ENCODE results near the gene TRIP12.

The TRIP12 gene

DNA sequence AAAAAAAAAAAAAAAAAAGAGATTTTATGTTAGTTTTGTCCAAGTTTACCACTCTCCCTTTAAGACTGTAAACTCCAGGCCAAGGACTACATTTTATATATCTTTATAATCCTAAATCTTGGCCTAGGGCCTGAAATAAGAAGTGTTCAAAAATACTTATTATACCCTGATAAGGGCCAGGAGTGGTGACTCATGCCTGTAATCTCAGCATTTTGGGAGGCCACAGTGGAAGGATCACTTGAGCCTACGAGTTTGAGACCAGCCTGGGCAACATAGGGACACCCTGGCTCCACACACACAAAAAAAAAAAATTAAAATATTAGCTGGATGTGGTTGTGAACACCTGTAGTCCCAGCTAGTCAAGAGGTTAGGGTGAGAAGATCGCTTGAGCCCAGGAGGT lies 12.7 kb downstream of the TRIP12 start:
- peaks cover 12% of the 10 kb centered on the region; the same call in 1 of the 2 replicates for H3K36me3 ChIP-seq (ENCODE audit: insufficient read depth, low read length)
- H3K9ac ChIP-seq (ENCODE audit: low read depth, low read length, poor library complexity, severe bottlenecking) = no peak overlapping the region
- H3K79me2 ChIP-seq (ENCODE audit: insufficient read depth, low read length) = peaks cover 99% of the 10 kb centered on the region
- no peaks in the 10 kb centered on the region for H3K9me3 ChIP-seq (ENCODE audit: insufficient read depth, low read depth, low read length)
- peaks cover 77% of the 10 kb centered on the region for H4K20me1 ChIP-seq (ENCODE audit: insufficient read depth, low read length, poor library complexity, severe bottlenecking)
- H3K4me2 ChIP-seq (ENCODE audit: low read depth, low read length, poor library complexity, severe bottlenecking) = no peak overlapping the region
- H3K9me2 ChIP-seq (replicated peaks; ENCODE audit: low read depth, low read length) = no peaks in the 10 kb centered on the region
- H3F3A ChIP-seq (ENCODE audit: low read depth) = no peaks in the 10 kb centered on the region
- peaks cover 17% of the 10 kb centered on the region for H3K4me1 ChIP-seq (ENCODE audit: insufficient read depth, low read length, poor library complexity, severe bottlenecking)
- H3K4me3 ChIP-seq (ENCODE audit: low read length, poor library complexity, severe bottlenecking) = no peak overlapping the region
- no peaks in the 10 kb centered on the region for H3K27me3 ChIP-seq (ENCODE audit: insufficient read depth, low read length, poor library complexity, severe bottlenecking)
- TF ChIP-seq, protein P1, sequence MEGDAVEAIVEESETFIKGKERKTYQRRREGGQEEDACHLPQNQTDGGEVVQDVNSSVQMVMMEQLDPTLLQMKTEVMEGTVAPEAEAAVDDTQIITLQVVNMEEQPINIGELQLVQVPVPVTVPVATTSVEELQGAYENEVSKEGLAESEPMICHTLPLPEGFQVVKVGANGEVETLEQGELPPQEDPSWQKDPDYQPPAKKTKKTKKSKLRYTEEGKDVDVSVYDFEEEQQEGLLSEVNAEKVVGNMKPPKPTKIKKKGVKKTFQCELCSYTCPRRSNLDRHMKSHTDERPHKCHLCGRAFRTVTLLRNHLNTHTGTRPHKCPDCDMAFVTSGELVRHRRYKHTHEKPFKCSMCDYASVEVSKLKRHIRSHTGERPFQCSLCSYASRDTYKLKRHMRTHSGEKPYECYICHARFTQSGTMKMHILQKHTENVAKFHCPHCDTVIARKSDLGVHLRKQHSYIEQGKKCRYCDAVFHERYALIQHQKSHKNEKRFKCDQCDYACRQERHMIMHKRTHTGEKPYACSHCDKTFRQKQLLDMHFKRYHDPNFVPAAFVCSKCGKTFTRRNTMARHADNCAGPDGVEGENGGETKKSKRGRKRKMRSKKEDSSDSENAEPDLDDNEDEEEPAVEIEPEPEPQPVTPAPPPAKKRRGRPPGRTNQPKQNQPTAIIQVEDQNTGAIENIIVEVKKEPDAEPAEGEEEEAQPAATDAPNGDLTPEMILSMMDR (conservative IDR thresholded peaks at IDR 0.05; ENCODE audit: low read length) = no peak
- TF ChIP-seq EZH2phosphoT487 (IDR thresholded peaks at IDR 0.05; ENCODE audit: borderline replicate concordance) = no peak
- no peak overlapping the region for H2AFZ ChIP-seq (ENCODE audit: low read length)

DNA sequence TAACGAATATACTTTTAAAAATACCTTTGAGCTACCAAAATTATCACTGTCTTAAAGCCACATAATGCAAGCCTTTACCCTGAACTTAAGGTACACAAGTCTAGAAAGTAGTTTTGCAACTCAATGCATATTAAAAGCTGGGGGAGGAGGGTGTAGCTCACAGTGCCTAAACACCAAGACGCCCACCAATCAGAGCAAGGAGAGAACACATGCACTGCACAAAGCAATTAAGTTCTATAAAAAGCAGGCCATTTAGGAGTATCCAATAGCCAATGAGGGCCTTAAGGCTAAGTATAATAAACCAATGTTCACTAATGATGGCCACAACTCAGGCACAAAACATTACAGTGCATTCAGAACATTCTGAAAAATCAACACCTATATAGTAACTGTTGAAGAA lies 16.2 kb downstream of the TRIP12 start:
- H3K4me2 ChIP-seq (ENCODE audit: low read depth, low read length, poor library complexity, severe bottlenecking) = no peak overlapping the region
- peaks cover 20% of the 10 kb centered on the region; the same call in 1 of the 2 replicates for H3K36me3 ChIP-seq (ENCODE audit: insufficient read depth, low read length)
- H3F3A ChIP-seq (ENCODE audit: low read depth) = no peaks in the 10 kb centered on the region
- no peak overlapping the region for H3K4me3 ChIP-seq (ENCODE audit: low read length, poor library complexity, severe bottlenecking)
- H3K27me3 ChIP-seq (ENCODE audit: insufficient read depth, low read length, poor library complexity, severe bottlenecking) = no peaks in the 10 kb centered on the region
- H3K9me3 ChIP-seq (ENCODE audit: insufficient read depth, low read depth, low read length) = no peaks in the 10 kb centered on the region
- peaks cover 99% of the 10 kb centered on the region for H3K79me2 ChIP-seq (ENCODE audit: insufficient read depth, low read length)
- TF ChIP-seq EZH2phosphoT487 (IDR thresholded peaks at IDR 0.05; ENCODE audit: borderline replicate concordance) = no peak
- TF ChIP-seq, protein P1 (conservative IDR thresholded peaks at IDR 0.05; ENCODE audit: low read length) = no peak
- peaks cover 68% of the 10 kb centered on the region for H4K20me1 ChIP-seq (ENCODE audit: insufficient read depth, low read length, poor library complexity, severe bottlenecking)
- peaks cover 5% of the 10 kb centered on the region for H3K4me1 ChIP-seq (ENCODE audit: insufficient read depth, low read length, poor library complexity, severe bottlenecking)
- H2AFZ ChIP-seq (ENCODE audit: low read length) = no peak overlapping the region
- no peak overlapping the region for H3K9ac ChIP-seq (ENCODE audit: low read depth, low read length, poor library complexity, severe bottlenecking)
- no peaks in the 10 kb centered on the region for H3K9me2 ChIP-seq (replicated peaks; ENCODE audit: low read depth, low read length)

GRCh38 chr2:229903037-229903436 lies 18.8 kb downstream of the TRIP12 start:
- no peaks in the 10 kb centered on the region for H3K9me3 ChIP-seq (ENCODE audit: insufficient read depth, low read depth, low read length)
- no peaks in the 10 kb centered on the region for H3F3A ChIP-seq (ENCODE audit: low read depth)
- H3K27me3 ChIP-seq (ENCODE audit: insufficient read depth, low read length, poor library complexity, severe bottlenecking) = no peaks in the 10 kb centered on the region
- H3K9me2 ChIP-seq (replicated peaks; ENCODE audit: low read depth, low read length) = no peaks in the 10 kb centered on the region
- H4K20me1 ChIP-seq (ENCODE audit: insufficient read depth, low read length, poor library complexity, severe bottlenecking) = peaks cover 71% of the 10 kb centered on the region
- peaks cover 100% of the 10 kb centered on the region for H3K79me2 ChIP-seq (ENCODE audit: insufficient read depth, low read length)
- TF ChIP-seq, protein P1 (conservative IDR thresholded peaks at IDR 0.05; ENCODE audit: low read length) = no peak
- TF ChIP-seq EZH2phosphoT487 (IDR thresholded peaks at IDR 0.05; ENCODE audit: borderline replicate concordance) = no peak
- no peak overlapping the region for H3K4me2 ChIP-seq (ENCODE audit: low read depth, low read length, poor library complexity, severe bottlenecking)
- H3K9ac ChIP-seq (ENCODE audit: low read depth, low read length, poor library complexity, severe bottlenecking) = no peak overlapping the region
- H3K4me3 ChIP-seq (ENCODE audit: low read length, poor library complexity, severe bottlenecking) = no peak overlapping the region
- no peak overlapping the region for H2AFZ ChIP-seq (ENCODE audit: low read length)
- peaks cover 25% of the 10 kb centered on the region; the same call in 1 of the 2 replicates for H3K36me3 ChIP-seq (ENCODE audit: insufficient read depth, low read length)
- no peaks in the 10 kb centered on the region for H3K4me1 ChIP-seq (ENCODE audit: insufficient read depth, low read length, poor library complexity, severe bottlenecking)

All from Loucy (cell line).